ENCODE results near the gene GRIK1. TPM values are rescaled to one million over a fixed set of nuclear protein-coding genes. Genes with fewer than 3 reads are reported as not detected.

GRIK1 gene
- total RNA-seq, 2 experiments from 2014 or later = not detected

- no peak overlapping the region for H3K27ac Mint-ChIP-seq
- TF ChIP-seq, protein P1, sequence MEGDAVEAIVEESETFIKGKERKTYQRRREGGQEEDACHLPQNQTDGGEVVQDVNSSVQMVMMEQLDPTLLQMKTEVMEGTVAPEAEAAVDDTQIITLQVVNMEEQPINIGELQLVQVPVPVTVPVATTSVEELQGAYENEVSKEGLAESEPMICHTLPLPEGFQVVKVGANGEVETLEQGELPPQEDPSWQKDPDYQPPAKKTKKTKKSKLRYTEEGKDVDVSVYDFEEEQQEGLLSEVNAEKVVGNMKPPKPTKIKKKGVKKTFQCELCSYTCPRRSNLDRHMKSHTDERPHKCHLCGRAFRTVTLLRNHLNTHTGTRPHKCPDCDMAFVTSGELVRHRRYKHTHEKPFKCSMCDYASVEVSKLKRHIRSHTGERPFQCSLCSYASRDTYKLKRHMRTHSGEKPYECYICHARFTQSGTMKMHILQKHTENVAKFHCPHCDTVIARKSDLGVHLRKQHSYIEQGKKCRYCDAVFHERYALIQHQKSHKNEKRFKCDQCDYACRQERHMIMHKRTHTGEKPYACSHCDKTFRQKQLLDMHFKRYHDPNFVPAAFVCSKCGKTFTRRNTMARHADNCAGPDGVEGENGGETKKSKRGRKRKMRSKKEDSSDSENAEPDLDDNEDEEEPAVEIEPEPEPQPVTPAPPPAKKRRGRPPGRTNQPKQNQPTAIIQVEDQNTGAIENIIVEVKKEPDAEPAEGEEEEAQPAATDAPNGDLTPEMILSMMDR (IDR thresholded peaks at IDR 0.05) = no peak
- no peak overlapping the region for H3K4me3 Mint-ChIP-seq
- ChIA-PET CTCF (no interaction called here), POLR2A (no interaction called here)
- H3K4me1 Mint-ChIP-seq (ENCODE audit: low read depth) = no peaks in the 10 kb centered on the region
- H3K36me3 Mint-ChIP-seq (ENCODE audit: low read depth) = no peaks in the 10 kb centered on the region
- no peaks in the 10 kb centered on the region for H3K9me3 Mint-ChIP-seq
- no peaks in the 10 kb centered on the region for H3K27me3 Mint-ChIP-seq
- intact Hi-C loops (cut with micrococcal nuclease) = no loop called here
- DNase-seq = no peak
- no peak for ATAC-seq
Measured at GRCh38 chr21:29626801-29627470, 312.9 kb downstream of the GRIK1 start.

- Mint-ChIP-seq H3K27me3 (no peaks in the 10 kb centered on the region), H3K4me1 (ENCODE audit: low read depth) (no peaks in the 10 kb centered on the region), H3K36me3 (ENCODE audit: low read depth) (no peaks in the 10 kb centered on the region), H3K27ac (no peak overlapping the region), H3K9me3 (no peaks in the 10 kb centered on the region), H3K4me3 (no peak overlapping the region)
- POLR2A ChIA-PET = no interaction called here
- ATAC-seq (no peak), DNase-seq (no peak)
- CTCF ChIA-PET = no interaction called here
- TF ChIP-seq, protein P1 (IDR thresholded peaks at IDR 0.05) = no peak
- intact Hi-C loops (cut with micrococcal nuclease) = no loop called here
Measured at GRCh38 chr21:29625990-29626389, 313.8 kb downstream of the GRIK1 start.

DNA sequence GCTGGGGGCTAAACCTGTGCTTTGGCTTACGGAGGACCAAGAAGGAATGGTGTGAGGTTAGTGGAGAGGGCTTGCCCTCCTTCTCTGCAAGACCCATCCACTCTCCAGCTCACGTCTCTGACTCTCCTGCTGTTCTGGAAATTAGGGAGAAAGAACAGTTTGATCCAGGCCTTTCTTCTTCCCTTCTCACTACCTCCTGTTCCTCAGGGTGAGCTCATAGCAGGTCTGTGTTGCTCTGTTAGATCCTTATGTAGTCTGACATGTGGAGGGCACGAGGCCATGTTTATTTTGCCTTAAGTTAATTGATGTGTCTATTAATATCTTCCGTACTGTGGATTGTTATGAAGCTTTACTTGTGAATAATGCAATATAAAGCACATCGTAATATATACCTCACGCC lies 315.0 kb downstream of the GRIK1 start:
- H3K4me1 Mint-ChIP-seq (ENCODE audit: low read depth) = no peaks in the 10 kb centered on the region
- no peak for DNase-seq
- H3K27me3 Mint-ChIP-seq = no peaks in the 10 kb centered on the region
- H3K36me3 Mint-ChIP-seq (ENCODE audit: low read depth) = no peaks in the 10 kb centered on the region
- no peak overlapping the region for H3K27ac Mint-ChIP-seq
- ChIA-PET CTCF (interaction anchor here (0.7 kb wide), 1 partner anchor 10 kb away, joined by 3 read pairs; no protein-coding TSS in a partner anchor), POLR2A (no interaction called here)
- no peak for ATAC-seq
- no peaks in the 10 kb centered on the region for H3K9me3 Mint-ChIP-seq
- intact Hi-C loops (cut with micrococcal nuclease) = no loop called here
- TF ChIP-seq, protein P1 (IDR thresholded peaks at IDR 0.05) = no peak
- H3K4me3 Mint-ChIP-seq = no peak overlapping the region

DNA sequence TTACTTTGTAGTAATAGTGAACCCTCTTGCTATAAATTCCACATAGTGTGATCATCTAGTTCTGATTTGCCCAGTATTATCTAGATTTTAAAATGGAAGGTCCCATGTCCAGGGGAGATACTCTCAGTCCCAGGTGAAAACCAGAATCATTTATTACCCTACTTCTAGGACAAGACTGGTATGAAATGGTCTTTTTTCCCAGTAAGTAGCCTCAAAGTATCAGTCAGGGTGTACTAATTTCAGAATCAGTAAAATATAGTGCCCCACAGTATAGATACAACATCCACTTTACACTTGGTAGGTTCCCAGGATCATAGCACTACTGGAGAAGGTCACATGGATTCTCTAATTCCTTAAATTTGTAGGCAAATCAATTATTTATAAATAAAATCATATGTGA lies 318.3 kb downstream of the GRIK1 start:
- Mint-ChIP-seq H3K4me1 (ENCODE audit: low read depth) (no peaks in the 10 kb centered on the region), H3K4me3 (no peak overlapping the region), H3K27ac (no peak overlapping the region), H3K9me3 (no peaks in the 10 kb centered on the region), H3K27me3 (no peaks in the 10 kb centered on the region), H3K36me3 (ENCODE audit: low read depth) (no peaks in the 10 kb centered on the region)
- intact Hi-C loops (cut with micrococcal nuclease) = no loop called here
- DNase-seq = no peak
- ATAC-seq = no peak
- TF ChIP-seq, protein P1 (IDR thresholded peaks at IDR 0.05) = no peak
- CTCF ChIA-PET = no interaction called here
- POLR2A ChIA-PET = no interaction called here

GRCh38 chr21:29616209-29616751 lies 323.5 kb downstream of the GRIK1 start:
- CTCF ChIA-PET = no interaction called here
- Mint-ChIP-seq H3K36me3 (ENCODE audit: low read depth) (peaks cover 3% of the 10 kb centered on the region), H3K4me1 (ENCODE audit: low read depth) (no peaks in the 10 kb centered on the region), H3K4me3 (no peak overlapping the region), H3K27ac (no peak overlapping the region), H3K27me3 (no peaks in the 10 kb centered on the region), H3K9me3 (no peaks in the 10 kb centered on the region)
- ATAC-seq (no peak), DNase-seq (no peak)
- POLR2A ChIA-PET = no interaction called here
- TF ChIP-seq, protein P1 (IDR thresholded peaks at IDR 0.05) = no peak
- intact Hi-C loops (cut with micrococcal nuclease) = no loop called here
